ENCODE data around the gene FRMD1. TPM values are rescaled to one million over a fixed set of nuclear protein-coding genes. Genes with fewer than 3 reads are reported as not detected.

The FRMD1 gene
- total and polyA plus RNA-seq, 2 of the 8 experiments (the other 6 are each of a cell fraction or from before 2014, with no cell fraction given): 0.36 TPM; not detected in 1

DNA sequence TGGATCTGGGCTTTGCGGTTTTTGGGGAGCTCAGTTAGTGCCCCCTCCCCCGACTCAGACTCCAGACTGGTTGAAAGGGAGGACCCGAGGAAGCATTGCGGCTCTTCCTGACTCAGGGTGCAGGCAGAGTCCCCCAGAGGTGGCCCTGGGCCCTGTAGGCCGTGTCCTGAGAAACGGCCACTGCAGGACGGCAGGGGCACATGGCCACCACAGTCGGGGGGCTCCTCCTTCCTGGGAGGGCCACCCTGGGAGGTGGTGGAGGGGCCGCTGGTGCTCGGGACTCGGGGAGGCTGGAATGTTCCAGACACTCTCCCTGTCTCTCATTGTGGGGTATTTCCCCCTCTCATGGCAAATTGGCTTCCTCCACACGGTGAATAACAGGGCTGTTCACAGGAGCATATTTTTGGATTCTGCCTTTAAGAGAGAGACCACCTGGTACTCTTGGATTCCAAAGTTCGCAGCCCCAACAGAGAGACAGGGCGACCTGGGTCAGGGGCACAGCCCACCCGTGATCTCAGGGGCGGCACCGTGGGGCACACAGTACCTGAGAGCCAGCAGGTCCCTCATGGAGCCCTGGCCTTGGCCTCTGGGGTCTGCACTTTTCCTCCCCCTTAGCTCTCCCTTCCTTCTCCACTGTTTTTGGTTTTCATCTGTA is 35.7 kb downstream of the FRMD1 start:
- Histone ChIP-seq H3K9me3 (ENCODE audit: insufficient read depth in 2 of 2, low read depth in 1 of 2, low read length in 1 of 2) (peaks cover 27 to 38% of the 10 kb centered on the region in 2 experiments), H3K9ac (replicated peaks in 1 of 4; ENCODE audit: extremely low read depth in 1 of 4, low read depth in 3 of 4, low read length in 3 of 4) (no peak overlapping the region), H3K4ac (replicated peaks; ENCODE audit: insufficient read length, low read depth, low read length) (no peak overlapping the region), H3K56ac (replicated peaks; ENCODE audit: insufficient read length, low read depth, low read length) (no peak overlapping the region), H3K79me1 (ENCODE audit: low read depth, low read length) (no peaks in the 10 kb centered on the region), H3K14ac (ENCODE audit: insufficient read length) (no peak overlapping the region), H4K91ac (replicated peaks; ENCODE audit: insufficient read length, low read length) (no peak overlapping the region), H2AK5ac (ENCODE audit: low read depth, low read length) (no peak overlapping the region), H3K18ac (ENCODE audit: extremely low read depth, low read length) (no peak overlapping the region), H4K20me1 (replicated peaks in 1 of 2; ENCODE audit: control insufficient read depth in 1 of 2, insufficient read depth in 2 of 2, low read length in 2 of 2) (no peaks in the 10 kb centered on the region), H2AFZ (ENCODE audit: low read length) (no peak overlapping the region), H4K8ac (ENCODE audit: extremely low read depth, insufficient read depth, low read length) (no peak overlapping the region), H2BK12ac (ENCODE audit: low read depth, low read length) (no peak overlapping the region), H3K4me2 (ENCODE audit: insufficient read depth in 1 of 2, low read depth in 2 of 2, low read length in 2 of 2) (no peak overlapping the region), H3K4me1 (replicated peaks in 1 of 4; ENCODE audit: control insufficient read depth in 3 of 4, insufficient read depth in 4 of 4, low read length in 3 of 4) (no peaks in the 10 kb centered on the region), H2BK120ac (replicated peaks; ENCODE audit: low read depth, low read length) (no peak overlapping the region), H3K36me3 (ENCODE audit: control insufficient read depth in 2 of 4, insufficient read depth in 4 of 4, low read length in 3 of 4) (peaks cover 0 to 2% (median 0%) of the 10 kb centered on the region in 4 experiments; a peak in 2 of 8 replicates), H3K79me2 (ENCODE audit: control insufficient read depth in 1 of 2, insufficient read depth in 2 of 2, low read length in 2 of 2) (no peaks in the 10 kb centered on the region), H3K23me2 (ENCODE audit: low read depth, low read length) (no peaks in the 10 kb centered on the region), H4K5ac (ENCODE audit: insufficient read length, low read depth, low read length) (no peak overlapping the region), H2BK20ac (ENCODE audit: low read length) (no peak overlapping the region), H2BK5ac (ENCODE audit: low read depth, low read length) (no peak overlapping the region), H2BK15ac (ENCODE audit: low read length) (no peak overlapping the region), H3K27ac (ENCODE audit: low read depth, low read length) (no peak overlapping the region), H3K4me3 (ENCODE audit: extremely low read depth in 1 of 4, insufficient read depth in 2 of 4, low read depth in 3 of 4, low read length in 4 of 4) (no peak overlapping the region), H3K27me3 (replicated peaks in 1 of 4; ENCODE audit: control insufficient read depth in 3 of 4, extremely low read depth in 1 of 4, insufficient read depth in 3 of 4, low read length in 3 of 4) (no peaks in the 10 kb centered on the region), H3K23ac (ENCODE audit: insufficient read length) (no peak overlapping the region)
- DNase-seq (ENCODE audit: low read depth in 1 of 2, low spot score in 2 of 2) (no peak), FAIRE-seq (no peak)
- TF ChIP-seq GABPA (IDR thresholded peaks at IDR 0.05; ENCODE audit: borderline replicate concordance, insufficient read depth, low read length) (no peak), SIX5 (IDR thresholded peaks at IDR 0.05; ENCODE audit: low read depth, low read length) (no peak), HDAC6 (IDR thresholded peaks at IDR 0.05; ENCODE audit: low read depth, low read length) (no peak), CHD2 (IDR thresholded peaks at IDR 0.05; ENCODE audit: low read length) (no peak), EP300 (IDR thresholded peaks at IDR 0.05; ENCODE audit: borderline replicate concordance in 1 of 2, low read depth in 2 of 2, low read length in 2 of 2) (no peak), SIRT6 (IDR thresholded peaks at IDR 0.05; ENCODE audit: low read length) (no peak), TAF7 (optimal IDR thresholded peaks at IDR 0.05; ENCODE audit: borderline replicate concordance, low read depth, low read length) (no peak), SP1 (IDR thresholded peaks at IDR 0.05; ENCODE audit: low read depth, low read length) (no peak), CBX8 (IDR thresholded peaks at IDR 0.05; ENCODE audit: borderline replicate concordance, low read depth, low read length) (no peak), BCL11A (IDR thresholded peaks at IDR 0.05; ENCODE audit: low read depth in 2 of 2, low read length in 2 of 2) (no peak), SRF (IDR thresholded peaks at IDR 0.05; ENCODE audit: low read depth, low read length) (no peak), EZH2 (IDR thresholded peaks at IDR 0.05; ENCODE audit: low read depth, low read length, severe bottlenecking) (no peak), PHF8 (conservative IDR thresholded peaks at IDR 0.05; ENCODE audit: low read depth, low read length) (no peak)
- POLR2A ChIA-PET (ENCODE audit: partially characterized antibody): interaction anchor here (0.9 kb wide), 1 partner anchor 195 kb away, joined by 3 read pairs; no protein-coding TSS in a partner anchor
- CTCF ChIA-PET (ENCODE audit: partially characterized antibody): interaction anchor here (1.1 to 2.1 kb wide), 3 partner anchors 17 to 22 kb away, joined by 3 to 8 read pairs (median 3); no protein-coding TSS in a partner anchor
- 89% methylated on average over 15 of the region's 17 CpGs; no CpG with 5 or more reads in 1 of the 2 experiments for WGBS, 2 experiments (ENCODE audit: extremely low coverage in 1 of 2, insufficient coverage in 1 of 2, insufficient read length in 1 of 2, insufficient replicate concordance in 2 of 2, low coverage in 1 of 2, low lambda C conversion rate in 2 of 2, missing lambda C conversion rate in 1 of 2)
